NCI-H187 treated with DMSO at 0.1 percent for 48 hours (cell line): ENCODE measurements around the gene RNF31.

Source experiments
- DNase-seq: peaks from one replicate; lab custom pipeline; 2025; lab: John Stamatoyannopoulos, UW

Gene RNF31

DNA sequence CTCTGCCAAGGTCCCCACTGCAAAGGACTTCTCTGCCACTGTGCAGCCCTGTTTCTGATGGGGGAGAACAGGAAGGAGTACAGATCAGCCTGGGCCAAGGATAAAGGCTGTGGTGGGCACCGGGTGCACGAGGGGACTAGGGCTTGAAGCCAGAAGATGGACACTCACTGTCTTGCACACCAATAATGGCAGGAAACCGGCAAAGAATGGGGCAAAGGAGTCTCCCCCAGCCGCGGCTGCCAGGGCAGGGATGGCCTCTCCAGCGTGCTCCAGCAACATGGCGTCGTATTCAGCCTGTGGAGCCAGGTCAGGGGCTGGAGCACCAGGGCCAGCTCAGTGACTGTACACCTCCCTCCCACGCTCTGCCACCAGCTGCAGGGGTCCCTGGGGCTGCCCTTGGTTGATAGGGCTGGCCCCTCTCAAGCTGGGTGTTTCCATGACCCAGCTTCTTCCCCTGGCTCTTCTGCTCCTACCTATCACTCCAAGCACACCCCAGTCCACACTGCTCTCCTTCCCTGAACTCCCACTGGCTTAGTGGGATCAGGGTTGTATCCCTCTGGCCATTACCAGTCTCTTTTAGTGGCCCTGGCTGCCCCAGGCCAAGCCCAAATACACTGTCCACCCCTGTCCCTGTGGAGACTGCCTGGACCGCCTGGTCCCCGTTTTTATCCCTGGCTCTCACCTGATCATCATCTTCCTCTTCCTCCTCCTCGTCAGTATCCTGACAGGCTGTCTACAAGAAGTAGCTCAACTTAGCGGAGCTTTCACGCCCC lies 35.0 kb downstream of the RNF31 start:
- no peak for DNase-seq

DNA sequence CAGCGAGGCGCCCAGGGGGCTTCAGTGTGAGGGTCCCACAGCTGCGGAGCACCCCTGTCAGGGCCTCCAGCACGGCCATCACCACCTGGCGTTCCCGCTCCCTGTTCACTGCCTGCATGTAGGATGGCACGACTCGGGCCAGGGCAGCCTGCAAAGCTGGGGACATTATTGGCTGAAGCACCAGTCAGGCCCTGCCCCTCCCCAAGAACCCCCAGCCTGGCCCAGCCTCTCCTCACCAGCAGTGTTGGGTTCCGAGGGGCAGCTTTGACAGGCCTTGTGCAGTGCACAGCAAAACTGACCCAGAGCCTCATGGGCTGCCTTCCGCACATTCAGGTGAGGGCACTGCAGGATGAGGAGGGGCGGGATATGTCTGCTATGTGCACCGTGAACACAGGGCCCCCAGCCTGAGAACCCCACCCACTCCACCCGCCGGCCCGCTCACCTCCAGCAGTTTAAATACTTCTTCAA lies 35.8 kb downstream of the RNF31 start:
- no peak for DNase-seq

DNA sequence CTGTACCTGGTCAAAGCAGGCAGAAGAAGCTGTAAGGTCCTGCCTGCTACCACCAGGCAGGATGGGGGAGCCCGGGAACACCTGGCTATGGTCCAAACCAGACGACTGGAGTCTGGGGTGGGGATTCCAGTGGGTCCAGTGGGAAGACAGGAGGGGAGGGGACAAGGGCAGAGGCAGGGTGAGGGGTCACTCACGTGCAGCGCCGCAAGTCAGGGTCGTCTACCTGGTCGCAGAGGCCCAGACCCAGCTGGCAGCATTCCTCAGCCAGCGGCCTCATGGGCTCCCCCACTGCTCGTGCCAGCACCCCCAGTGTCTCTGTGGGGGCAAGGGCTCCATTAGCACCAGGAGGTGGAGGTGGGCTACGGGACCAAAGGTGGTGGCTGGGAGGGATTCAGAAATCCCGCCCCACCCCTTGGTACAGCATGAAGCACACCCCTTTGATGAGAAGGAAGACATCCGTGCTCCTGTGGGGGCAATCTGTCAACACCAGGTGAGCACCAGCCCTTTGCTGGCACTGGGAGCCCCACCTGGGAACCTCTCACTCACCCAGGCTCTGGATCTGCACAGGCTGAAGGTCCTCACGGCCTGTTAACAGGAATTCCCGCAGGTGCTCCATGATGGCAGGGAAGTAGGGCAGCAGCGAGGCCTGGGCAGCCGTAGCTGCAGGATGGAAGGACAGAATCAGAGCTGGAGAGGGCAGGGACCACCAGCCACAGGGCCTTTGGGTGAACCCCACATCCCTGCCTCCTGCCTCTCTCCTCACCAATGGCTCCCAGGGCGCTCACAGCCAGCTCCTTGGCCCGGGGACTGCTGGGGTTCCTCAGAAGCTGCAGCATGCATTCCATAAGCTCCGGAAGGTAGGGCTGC lies 37.0 kb downstream of the RNF31 start:
- DNase-seq: no peak

DNA sequence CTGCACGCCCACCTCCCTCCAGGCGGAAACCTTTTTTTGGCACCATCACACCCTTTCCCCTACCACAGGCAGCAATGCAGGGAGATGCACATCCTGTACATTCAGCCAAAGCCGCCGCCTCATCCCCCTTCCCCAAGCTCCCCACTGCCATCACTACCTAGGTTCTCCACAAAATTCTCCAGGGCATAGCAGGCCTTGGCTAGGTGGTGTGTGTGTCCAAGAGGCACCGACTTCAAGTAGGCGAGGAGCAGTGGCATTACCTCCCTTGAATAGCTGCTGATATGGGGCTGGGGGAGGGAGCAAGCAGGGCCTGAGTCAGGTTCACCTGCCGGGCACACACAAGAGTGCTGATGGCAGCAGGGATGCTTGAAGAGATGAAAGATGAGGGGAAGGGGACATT lies 37.7 kb downstream of the RNF31 start:
- DNase-seq: no peak

DNA sequence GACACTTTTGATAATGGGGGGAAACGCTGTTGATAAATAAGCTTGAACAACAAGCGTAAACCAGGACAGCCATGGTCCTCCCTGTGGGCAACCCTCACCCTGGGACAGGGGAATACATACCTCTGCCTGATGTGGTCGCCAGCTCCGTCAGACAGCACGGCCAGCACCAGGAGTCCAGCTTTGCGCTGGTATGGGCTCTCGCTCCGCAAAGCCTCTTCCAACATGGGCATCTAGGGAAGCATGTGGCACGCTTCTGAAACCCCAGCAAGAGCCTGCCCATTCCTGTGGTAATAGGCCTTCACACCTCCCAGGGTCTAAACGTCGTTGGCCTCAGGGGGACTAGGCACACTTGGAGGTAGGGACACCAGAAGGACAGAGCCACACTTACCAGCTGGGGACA lies 38.4 kb downstream of the RNF31 start:
- DNase-seq: no peak

DNA sequence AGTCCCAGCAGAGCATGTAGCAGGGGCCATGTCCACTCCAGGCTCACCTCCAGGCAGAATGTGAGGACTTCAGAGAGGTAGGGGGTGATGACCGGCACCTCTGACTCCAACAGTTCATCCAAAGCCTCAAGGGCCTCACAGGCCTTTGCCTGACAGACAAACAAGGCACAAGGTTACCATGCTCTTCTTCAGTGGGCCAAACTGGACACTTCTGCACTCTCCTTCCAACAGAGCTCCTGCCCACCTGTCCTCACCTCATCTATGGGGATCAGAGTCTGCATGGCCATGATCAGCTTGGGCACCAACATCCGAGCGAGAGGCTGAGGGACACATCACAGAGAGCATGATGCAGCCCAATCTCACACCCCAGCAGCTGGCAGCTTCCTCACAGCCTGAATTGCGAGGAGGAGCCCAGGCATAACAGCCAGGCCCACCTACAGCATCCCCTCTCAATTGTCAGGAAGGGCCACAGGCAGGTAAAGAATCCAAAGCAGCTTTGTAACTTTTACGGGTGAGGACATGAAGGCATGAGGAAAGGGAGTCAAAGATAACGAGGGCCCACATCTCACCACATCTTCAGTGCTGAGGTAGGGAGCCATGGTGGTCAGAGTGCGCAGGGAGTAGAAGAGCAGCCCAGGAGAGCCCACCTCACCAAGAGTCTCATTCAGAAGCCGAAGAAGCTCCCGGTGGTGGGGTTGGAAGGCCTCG lies 39.7 kb downstream of the RNF31 start:
- no peak for DNase-seq

DNA sequence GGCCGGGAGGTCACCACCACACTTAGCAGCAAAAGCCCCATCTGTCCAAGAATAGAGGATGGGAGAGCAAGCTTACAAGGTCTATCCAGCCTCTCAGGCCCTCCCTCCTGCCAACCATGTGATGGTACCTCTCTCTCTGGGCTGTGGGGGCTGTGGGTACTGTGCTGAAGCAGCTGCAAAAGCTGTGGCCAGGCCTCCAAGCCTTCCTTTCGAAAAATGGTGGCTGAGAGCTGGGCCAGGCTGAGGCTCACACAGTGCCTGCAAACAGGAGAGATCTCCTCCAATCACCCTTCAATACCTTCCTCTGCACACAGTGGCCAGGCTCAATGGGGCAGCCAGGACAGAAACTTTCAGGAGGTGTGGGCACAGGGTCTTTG lies 40.2 kb downstream of the RNF31 start:
- no peak for DNase-seq

DNA sequence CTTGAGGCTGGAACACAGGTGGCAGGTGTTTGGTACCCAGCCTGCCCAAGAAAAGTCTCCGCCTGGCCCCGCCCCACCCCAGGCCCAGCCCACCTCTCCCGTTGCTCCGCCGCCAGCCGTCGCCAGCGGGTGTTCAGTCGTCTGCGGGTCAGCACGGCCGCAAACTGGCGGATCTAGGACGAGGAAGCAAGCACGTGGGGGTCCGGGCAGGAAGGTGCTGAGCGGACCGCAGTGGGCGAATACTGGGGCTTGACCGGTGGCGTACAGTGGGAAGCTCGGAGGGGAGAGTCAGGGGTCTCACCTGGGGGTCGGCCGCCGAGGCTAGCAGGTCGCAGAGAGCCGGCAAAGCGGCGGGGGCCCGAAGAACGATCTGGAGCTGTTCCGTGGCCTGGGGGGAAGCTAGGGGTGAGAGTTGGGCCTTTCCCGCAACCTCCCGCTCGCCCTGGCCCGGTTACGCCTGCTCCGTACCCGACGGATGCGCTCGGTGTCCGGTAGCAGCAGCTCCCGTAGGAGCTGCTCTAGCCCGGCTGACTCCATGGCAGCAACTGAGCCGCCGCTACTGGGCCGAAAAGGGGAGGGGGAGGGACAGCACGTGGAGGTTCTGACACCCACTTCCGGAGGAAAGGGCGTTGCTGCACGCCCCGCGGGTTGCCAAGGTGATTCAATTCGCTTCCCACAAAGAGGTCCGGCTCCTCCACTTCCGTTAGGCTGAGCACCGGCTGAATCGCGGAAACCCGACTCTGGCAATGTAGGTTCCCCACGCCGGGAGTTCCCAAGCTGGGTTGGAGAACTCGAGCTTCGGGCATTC lies 41.2 kb downstream of the RNF31 start, which contains the start of gene IPO4:
IPO4 (minus strand) TSS at position 566 of the 808 bp plus-strand sequence; CDS start at position 537, 29 bp downstream.
- peak; percentile 91 for DNase-seq

DNA sequence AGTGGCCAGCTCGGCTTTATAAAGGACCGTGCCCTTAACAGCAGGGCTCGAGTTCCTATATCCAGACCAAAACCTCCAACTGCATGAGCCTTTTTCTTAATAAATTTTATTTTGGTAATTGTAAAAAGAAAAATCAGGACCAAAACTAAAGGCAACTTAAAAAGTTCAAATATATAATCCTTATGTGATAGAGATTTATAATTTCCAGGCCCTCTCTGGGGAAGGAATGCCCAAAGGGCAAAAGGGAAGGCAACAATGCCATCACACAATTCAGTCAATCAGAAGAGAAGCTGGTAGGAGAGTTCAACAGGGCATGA lies 41.7 kb downstream of the RNF31 start:
- no peak for DNase-seq

DNA sequence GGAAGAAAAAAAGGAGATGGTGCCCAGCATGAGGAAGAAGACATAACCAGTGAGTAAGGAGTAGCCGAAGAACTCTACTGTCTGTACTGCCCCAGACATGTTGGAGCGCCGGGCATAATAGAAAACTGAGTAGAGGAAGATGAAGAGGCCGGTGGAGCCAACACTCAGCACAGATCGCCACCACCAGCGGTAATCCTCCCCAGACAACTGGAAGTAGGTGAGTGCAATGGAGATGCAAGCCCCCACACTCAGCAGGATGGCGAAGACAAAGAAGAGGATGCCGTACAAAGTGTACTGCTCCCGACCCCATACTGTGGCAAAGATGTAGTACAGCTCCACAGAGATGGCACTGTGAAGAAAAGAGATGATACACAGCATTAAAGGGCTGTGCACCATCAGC lies 42.2 kb downstream of the RNF31 start:
- no peak for DNase-seq

DNA sequence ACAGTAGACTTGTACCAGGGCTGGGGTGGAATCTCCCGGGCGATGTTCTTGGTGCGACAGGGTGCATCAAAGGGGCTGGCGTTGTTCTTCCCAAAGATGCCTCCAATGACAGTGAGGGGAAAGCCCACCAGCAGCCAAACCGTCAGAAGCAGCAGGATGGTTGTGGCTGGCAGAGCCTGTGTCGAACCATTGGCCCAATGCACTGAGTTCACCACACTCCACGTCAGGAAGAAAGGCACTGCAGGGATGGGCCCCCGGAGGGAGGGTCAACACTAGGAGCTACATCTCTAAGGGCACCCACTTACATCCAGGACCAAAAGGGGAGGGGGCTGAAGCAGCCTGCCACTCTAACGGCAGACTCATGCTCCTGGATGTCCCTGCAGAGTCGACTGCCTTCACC lies 43.1 kb downstream of the RNF31 start:
- no peak for DNase-seq

DNA sequence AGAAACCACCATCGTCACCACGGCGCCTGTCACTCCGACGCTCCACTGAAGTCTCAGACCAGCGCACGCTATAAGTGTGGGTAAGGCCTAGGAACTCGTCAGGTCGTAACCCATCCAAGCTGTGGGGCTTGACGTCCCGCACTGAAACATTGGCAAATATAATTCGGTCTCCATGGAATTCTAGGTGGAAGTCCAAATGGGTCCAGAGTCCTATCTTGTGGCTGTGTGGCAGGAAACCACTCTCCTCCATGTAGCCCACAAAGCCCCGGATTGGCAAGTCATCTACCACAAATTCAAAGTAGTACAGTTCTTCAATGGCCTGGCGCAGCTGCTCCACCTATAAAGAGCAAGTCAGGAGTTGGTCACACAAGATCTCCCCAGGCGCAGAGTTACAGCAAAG lies 45.6 kb downstream of the RNF31 start:
- no peak for DNase-seq

DNA sequence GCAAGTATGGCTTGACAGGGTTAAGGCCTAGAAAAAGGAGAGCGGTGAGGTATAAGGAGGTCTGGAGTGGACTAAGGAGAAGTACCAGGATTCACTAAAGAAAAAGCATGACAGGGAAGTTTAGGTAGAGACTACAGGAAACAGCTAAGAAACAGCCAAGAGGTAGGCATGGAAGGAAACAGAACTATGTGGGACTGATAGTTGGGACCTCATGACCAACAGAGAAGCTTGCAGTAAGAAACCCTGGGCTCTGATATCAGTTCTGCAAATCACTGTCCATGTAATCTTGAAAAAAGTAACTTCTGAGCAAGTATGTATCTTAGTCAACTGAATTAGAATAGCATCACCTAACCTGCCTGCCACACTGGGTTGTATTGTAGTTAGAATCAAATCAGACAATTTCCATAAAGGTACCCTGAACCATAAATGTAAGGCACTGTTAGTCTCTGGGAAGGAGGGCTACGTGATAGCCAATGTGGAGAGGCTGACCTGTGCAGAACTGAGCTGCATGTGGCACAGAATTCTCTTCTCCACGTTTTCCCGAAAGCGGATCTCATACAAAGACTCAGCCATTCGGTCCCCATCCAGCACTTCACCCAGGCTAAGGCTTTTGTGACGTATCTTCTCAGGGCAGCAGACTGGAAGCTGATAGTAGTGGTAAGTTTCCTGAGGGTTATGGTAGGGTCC lies 47.0 kb downstream of the RNF31 start:
- DNase-seq: no peak

DNA sequence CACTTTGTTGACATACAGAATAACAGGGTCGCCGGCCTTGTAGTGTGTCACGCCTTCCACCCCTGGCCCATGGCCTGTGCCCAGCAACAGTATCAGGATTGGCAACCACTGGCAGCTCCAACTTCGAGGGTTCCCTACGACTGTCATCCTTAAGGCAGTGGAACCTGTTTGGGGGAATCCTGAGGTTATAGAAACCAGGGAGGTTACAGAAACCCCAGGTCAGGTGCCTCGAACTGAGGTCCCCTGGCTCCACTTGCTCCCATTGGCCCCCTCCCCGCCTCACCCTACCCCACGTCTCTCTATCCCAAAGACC lies 47.5 kb downstream of the RNF31 start:
- no peak for DNase-seq

DNA sequence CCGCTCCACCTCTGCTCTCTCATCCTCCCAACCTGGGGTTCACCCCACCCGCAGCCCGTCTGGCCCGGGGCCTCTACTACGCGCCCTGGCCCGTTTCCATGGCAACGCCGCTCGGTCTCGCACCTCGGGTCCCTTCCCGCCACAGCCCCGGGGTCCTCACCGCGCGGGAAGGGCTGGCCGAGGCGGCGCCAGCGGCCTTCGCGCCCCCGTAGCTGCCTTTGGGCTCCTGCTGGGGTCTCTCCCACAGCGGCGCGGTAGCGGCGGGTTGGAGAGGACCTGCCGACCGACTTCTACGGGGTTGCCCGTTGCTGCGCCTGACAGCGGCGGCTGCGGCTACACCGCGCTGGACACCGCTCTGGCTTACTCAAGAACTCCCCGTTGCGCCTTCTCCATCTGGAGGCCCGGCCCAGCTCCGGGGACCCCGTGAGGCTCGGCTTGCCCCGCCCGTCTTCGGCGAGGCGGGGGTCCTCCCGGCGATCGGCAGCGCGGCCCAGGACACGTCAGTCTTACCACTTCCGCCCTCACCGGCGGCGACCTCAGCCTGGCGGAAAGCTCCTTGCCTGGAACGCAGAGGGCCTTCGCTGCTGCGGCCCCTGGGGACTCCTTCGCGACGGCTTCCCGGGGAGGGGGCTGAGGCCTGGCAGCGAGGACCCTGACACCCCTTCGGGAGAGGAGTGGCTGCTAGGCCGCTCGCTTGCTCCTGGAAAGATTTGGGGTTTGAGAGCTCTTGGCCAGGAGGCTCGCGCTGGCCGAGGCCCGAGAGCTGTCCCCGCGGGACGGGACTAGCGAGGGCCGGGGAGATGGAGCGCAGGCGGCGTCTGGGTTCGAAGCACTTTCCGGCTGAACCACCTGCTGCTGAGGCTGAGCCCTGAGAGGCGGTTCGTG lies 48.1 kb downstream of the RNF31 start, which contains the start of gene TM9SF1:
TM9SF1 (minus strand) TSS at position 256 of the 885 bp plus-strand sequence. CDS start 422 bp downstream, outside the sequence.
- no peak for DNase-seq

DNA sequence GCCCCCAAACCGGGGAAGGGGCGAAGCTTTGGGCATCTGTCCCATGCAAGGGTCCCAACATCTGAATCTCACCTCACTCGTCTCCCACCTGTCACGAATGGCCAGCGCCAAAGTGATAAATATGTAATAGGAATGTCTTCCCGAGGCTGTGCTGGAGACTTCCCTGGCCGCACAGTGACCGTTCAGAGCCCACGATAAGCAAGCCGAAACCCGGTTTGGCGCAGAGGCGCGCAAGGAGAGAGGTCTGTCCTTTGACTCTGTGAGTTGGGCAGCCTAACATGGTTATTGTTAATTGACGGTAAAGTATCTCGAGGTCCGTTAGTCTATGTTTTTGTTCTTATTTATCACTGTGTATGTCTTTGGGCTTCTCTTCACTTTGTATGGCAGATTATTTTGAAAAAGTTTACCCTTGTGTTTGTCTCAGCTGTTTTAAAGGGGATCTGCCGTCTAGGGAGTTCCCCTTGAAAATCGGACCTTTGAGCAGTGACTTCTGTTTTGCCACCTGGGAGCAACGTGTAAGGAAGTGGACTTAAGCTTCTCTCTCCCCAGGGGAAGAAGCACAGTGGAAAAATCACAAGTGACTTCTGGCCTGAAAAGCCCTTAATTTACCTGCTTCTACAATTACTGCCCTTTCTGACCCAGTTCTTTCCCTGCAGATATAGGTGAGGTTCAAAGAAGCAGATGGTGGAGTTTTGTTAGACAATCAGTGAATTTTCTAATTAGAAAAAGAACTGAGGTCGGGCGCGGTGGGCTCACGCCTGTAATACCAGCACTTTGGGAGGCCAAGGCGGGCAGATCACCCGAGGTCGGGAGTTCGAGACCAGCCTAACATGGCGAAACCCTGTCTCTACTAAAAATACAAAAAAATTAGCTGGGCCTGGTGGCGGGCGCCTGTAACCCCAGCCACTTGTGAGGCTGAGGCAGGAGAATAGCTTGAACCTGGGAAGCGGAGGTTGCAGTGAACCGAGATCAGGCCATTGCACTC lies 49.1 kb downstream of the RNF31 start:
- no peak for DNase-seq

DNA sequence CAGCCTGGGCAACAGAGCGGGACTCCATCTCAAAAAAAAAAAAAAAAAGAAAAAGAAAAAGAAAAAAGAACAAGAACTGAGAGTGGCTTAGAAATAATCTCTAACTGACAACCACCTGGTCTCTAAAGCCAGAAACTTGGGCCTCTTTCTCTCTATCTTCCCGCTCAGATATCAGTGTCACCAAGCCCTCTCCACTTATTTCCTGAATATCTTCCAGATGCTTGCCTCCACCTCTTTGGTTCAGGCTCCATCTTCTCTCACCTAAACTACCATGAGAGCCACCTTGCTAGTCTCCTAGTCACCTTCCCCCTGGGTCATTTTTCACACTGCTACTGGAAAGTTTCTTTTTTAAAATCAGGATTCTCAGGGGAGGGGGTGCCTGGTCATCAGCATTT lies 49.8 kb downstream of the RNF31 start:
- no peak for DNase-seq

DNA sequence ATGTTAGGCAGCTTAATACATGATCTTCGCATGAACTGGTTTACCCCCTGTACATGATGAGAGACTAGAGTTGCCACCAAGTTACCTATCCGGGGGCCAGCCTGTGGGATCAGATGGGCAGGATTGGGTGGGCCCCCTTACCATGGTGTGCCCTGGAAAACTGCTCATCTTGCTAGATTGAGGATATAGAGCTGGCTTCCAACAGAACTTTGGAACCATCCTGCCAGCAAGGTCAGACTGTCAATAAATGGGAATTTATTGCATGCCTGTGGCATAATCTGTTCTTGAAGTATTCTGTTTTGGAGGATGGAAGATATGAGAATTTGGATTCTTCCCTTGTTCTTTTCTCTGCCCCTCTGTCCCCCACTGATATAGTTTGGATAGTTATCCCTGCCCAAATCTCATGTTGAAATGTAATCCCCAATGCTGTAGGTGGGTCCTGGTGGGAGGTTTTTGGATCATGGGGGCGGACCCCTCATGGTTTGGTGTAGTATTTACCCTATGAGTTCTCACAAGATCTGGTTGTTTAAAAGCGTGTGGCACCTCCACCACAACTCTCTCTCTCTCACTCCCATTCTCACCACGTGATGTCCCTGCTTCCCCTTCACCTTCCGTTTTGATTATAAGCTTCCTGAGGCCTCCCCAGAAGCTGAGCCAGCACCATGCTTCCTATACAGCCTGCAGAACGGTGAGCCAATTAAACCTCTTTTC lies 51.7 kb downstream of the RNF31 start:
- DNase-seq: no peak
